DOHH2 (cell line): ENCODE results near the gene GRID1.

ENCODE experiments used
- EZH2phosphoT487 ChIP-seq: fragments of 200-600 bp; sonication (generic); IDR thresholded peaks from 2 replicates; pipeline ENCODE4 v1.6.1; 2017; ENCODE audit warnings: borderline replicate concordance, mild to moderate bottlenecking, antibody characterized with exemption, low read length, moderate library complexity, mixed read lengths
- TF ChIP-seq, protein P1 (sequence below): fragments of 200-600 bp; sonication (generic); IDR thresholded peaks from one replicate; pipeline ENCODE4 v1.5.1; 2014; ENCODE audit warnings: antibody characterized with exemption, mild to moderate bottlenecking, low read depth, low read length; ENCODE audit not compliant: poor library complexity, severe bottlenecking

DNA sequence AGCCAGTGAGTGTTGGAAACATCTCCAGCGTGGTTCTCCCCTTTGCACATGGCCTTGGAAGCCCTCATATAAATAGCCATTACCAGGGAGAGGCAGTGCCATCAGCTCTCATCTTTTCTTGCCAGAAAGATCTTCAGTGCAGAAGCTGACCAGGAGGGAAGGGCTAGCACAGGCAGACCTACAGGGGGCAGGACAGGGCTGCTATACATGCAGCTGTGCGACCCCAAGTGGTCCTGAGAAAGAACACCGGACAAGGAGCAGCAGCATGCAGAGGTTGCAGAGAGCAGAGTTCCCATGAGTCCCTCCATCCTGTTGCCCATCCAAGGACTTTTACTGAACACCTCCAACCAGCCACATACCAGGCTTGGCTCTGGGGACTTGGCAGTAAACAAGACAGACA, 17.1 kb downstream of the GRID1 start:
- TF ChIP-seq, protein P1, sequence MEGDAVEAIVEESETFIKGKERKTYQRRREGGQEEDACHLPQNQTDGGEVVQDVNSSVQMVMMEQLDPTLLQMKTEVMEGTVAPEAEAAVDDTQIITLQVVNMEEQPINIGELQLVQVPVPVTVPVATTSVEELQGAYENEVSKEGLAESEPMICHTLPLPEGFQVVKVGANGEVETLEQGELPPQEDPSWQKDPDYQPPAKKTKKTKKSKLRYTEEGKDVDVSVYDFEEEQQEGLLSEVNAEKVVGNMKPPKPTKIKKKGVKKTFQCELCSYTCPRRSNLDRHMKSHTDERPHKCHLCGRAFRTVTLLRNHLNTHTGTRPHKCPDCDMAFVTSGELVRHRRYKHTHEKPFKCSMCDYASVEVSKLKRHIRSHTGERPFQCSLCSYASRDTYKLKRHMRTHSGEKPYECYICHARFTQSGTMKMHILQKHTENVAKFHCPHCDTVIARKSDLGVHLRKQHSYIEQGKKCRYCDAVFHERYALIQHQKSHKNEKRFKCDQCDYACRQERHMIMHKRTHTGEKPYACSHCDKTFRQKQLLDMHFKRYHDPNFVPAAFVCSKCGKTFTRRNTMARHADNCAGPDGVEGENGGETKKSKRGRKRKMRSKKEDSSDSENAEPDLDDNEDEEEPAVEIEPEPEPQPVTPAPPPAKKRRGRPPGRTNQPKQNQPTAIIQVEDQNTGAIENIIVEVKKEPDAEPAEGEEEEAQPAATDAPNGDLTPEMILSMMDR: peak; percentile 90
- no peak for TF ChIP-seq EZH2phosphoT487
